ENCODE measurements around the gene ACSL6. TPM values are rescaled to one million over a fixed set of nuclear protein-coding genes. Genes with fewer than 3 reads are reported as not detected.

Gene ACSL6
- total RNA-seq, 1 donor from 2014 or later = not detected

DNA sequence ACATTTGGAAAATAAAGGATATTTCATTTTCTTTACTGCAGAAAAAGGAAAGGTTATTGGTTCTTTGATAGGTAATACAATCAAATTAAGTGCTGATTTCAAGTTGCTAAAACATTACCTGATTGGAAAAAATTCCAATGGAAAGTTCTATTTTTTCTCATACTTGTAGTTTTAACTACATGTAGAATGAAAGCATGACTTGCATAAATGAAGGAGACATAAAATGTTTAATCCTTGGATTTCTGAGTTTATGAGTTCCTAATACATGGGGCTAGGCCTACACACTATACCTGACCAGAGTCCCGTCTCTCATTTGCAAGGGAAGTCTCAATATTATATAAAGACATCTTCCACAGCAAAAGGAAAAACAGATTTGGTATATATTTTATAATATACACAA is 60.8 kb downstream of the ACSL6 start:
- Mint-ChIP-seq H3K4me1 (peaks cover 3% of the 10 kb centered on the region), H3K27ac (no peak overlapping the region), H3K36me3 (no peaks in the 10 kb centered on the region), H3K4me3 (no peak overlapping the region), H3K9me3 (no peaks in the 10 kb centered on the region), H3K27me3 (ENCODE audit: low read depth) (peaks cover 11% of the 10 kb centered on the region)
- TF ChIP-seq, protein P1, sequence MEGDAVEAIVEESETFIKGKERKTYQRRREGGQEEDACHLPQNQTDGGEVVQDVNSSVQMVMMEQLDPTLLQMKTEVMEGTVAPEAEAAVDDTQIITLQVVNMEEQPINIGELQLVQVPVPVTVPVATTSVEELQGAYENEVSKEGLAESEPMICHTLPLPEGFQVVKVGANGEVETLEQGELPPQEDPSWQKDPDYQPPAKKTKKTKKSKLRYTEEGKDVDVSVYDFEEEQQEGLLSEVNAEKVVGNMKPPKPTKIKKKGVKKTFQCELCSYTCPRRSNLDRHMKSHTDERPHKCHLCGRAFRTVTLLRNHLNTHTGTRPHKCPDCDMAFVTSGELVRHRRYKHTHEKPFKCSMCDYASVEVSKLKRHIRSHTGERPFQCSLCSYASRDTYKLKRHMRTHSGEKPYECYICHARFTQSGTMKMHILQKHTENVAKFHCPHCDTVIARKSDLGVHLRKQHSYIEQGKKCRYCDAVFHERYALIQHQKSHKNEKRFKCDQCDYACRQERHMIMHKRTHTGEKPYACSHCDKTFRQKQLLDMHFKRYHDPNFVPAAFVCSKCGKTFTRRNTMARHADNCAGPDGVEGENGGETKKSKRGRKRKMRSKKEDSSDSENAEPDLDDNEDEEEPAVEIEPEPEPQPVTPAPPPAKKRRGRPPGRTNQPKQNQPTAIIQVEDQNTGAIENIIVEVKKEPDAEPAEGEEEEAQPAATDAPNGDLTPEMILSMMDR (IDR thresholded peaks at IDR 0.05; ENCODE audit: unreplicated experiment) = no peak
- DNase-seq (ENCODE audit: low spot score in 2 of 2, unreplicated experiment in 2 of 2) = no peak

DNA sequence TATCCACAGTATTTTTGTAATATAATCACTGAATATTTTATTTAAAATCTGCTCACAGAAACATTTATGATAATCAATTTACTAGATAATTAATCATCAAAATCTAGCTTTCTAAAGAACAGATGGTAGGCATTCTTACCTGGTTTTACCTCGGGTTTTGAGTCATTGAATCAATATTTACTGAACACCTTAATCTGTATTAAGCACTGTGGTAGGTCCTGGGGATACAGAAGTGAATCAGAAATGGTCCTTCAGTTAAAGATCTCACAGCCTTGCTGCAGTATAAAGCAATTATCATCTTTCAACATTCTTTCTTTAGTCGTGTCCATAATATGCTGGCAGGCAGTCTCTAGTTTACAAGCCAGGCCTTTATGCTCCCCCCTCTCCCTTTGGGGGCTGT is 64.0 kb downstream of the ACSL6 start:
- H3K4me1 Mint-ChIP-seq = peaks cover 1% of the 10 kb centered on the region
- peaks cover 5% of the 10 kb centered on the region for H3K27me3 Mint-ChIP-seq (ENCODE audit: low read depth)
- TF ChIP-seq, protein P1 (IDR thresholded peaks at IDR 0.05; ENCODE audit: unreplicated experiment) = no peak
- no peaks in the 10 kb centered on the region for H3K36me3 Mint-ChIP-seq
- H3K27ac Mint-ChIP-seq = no peak overlapping the region
- H3K4me3 Mint-ChIP-seq = no peak overlapping the region
- DNase-seq (ENCODE audit: low spot score in 2 of 2, unreplicated experiment in 2 of 2) = no peak
- no peaks in the 10 kb centered on the region for H3K9me3 Mint-ChIP-seq

DNA sequence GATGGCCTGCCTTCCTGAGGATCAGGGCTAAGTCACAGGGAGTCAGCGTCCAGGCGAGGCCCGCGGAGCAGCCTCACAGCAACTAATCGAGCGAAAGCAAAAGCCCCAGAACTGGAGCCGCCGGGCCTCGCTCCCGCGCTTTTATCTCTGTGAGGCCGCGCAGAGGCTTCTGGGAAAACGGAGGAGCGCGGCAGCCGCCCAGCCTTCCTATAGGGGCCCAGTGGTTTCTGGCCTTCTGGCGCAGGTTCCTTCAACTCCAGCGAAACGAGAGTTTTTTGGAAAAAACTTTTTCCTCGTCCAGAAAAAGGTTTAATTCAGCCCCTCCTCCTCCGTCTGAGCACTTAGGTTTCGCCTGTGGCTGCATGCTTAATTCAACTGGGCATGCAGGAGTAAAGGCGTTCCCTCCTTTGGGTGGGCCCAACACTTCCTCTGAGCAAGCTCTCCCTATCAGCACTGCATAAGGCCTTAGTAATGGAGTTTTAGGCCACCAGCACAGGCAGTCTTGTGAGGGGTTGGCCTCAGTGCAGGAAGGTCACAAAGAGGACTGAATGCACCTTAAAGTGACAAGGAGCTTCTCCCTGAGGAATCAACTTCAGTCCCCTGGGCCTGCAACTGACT is 65.8 kb downstream of the ACSL6 start, which contains the start of gene MEIKIN:
TSS of gene MEIKIN (minus strand) at position 113 of the 618 bp plus-strand sequence. CDS start 158 bp downstream, outside the sequence.
- Mint-ChIP-seq H3K36me3 (no peaks in the 10 kb centered on the region), H3K27ac (no peak within 1 kb of the TSS), H3K9me3 (no peaks in the 10 kb centered on the region), H3K27me3 (ENCODE audit: low read depth) (peaks cover 5% of the 10 kb centered on the region), H3K4me1 (no peaks in the 10 kb centered on the region), H3K4me3 (no peak within 1 kb of the TSS)
- no peak for DNase-seq (ENCODE audit: low spot score in 2 of 2, unreplicated experiment in 2 of 2)
- TF ChIP-seq, protein P1 (IDR thresholded peaks at IDR 0.05; ENCODE audit: unreplicated experiment) = no peak

DNA sequence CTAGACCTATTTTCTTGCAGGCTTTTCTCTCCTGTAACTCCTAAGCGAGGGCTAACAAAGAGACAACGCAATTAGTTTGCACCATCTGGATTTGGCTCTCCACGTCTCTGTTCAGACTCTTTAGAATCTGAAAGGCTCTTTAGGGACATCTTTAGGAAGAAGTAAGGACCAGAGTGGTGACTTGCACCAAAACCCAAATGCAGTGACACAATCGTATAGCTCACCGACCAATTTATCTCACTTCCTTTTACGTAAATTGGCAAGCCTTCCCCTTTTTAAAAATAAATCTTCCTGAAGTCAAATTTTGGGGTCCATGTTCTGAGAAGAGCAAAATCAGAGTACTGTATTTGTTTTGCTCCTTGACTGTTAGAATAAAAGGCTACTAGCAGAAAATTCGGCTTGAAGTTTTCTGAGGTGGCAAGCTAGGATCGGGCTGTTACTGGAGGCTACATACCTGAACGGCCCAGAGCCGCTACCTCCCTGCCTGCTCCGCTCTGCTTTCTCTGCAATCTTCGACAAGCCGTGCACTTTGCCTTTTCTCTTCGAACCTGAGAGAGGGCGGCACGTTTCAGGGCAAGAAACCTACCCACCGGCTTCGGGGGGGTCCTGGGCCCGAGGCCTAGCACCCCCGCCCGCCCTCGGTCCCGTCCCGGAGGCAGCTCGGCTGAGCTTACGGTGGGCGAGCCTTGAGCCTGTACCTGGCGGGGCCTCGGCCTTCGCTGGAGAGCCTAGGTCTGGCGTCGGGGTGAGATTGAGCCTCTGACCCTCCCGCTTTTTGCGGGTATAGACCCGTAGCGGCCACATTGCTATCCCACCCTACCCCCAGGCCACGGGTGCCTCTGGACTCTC is 66.5 kb downstream of the ACSL6 start:
- no peaks in the 10 kb centered on the region for H3K4me1 Mint-ChIP-seq
- TF ChIP-seq, protein P1 (IDR thresholded peaks at IDR 0.05; ENCODE audit: unreplicated experiment) = no peak
- no peaks in the 10 kb centered on the region for H3K9me3 Mint-ChIP-seq
- H3K36me3 Mint-ChIP-seq = no peaks in the 10 kb centered on the region
- H3K27me3 Mint-ChIP-seq (ENCODE audit: low read depth) = peaks cover 5% of the 10 kb centered on the region
- no peak overlapping the region for H3K4me3 Mint-ChIP-seq
- no peak overlapping the region for H3K27ac Mint-ChIP-seq
- DNase-seq (ENCODE audit: low spot score in 2 of 2, unreplicated experiment in 2 of 2) = no peak

DNA sequence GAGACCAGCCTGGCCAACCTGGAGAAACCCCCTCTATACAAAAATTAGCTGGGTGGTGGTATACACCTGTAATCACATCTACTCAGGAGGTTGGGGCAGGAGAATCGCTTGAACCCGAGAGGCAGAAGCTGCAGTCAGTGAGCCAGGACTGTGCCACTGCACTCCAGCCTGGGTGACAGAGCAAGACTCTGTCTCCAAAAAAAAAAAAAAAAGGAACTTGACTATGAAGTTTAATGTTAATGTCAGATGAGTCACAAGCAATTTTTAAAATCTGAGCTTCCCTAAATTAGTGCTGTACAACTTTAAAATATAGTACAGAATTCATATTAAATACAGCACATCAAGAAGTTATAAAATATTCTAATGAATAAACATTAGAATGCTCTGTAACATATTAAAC is 67.5 kb downstream of the ACSL6 start:
- H3K27me3 Mint-ChIP-seq (ENCODE audit: low read depth) = peaks cover under 1% of the 10 kb centered on the region
- TF ChIP-seq, protein P1 (IDR thresholded peaks at IDR 0.05; ENCODE audit: unreplicated experiment) = no peak
- no peak for DNase-seq (ENCODE audit: low spot score in 2 of 2, unreplicated experiment in 2 of 2)
- H3K4me1 Mint-ChIP-seq = no peaks in the 10 kb centered on the region
- H3K4me3 Mint-ChIP-seq = no peak overlapping the region
- H3K27ac Mint-ChIP-seq = no peak overlapping the region
- H3K9me3 Mint-ChIP-seq = no peaks in the 10 kb centered on the region
- H3K36me3 Mint-ChIP-seq = no peaks in the 10 kb centered on the region
